Heart right ventricle (tissue), 16 donors: ENCODE measurements around the gene MFSD11. TPM values are rescaled to one million over a fixed set of nuclear protein-coding genes. Genes with fewer than 3 reads are reported as not detected.

Experiments used
- ATAC-seq, 8 donors: fragments of 200-7000 bp; cut with Tn5 transposase; one replicate each; pipeline ENCODE4 v1.9.1; 2020; ENCODE audit warnings: mild to moderate bottlenecking in 8 of 8, moderate library complexity in 8 of 8, moderate number of reproducible peaks in 1 of 8
- DNase-seq, 2 donors: peaks; one replicate each; pipeline ENCODE4 v3.0.0-alpha.2; 2020
- H3K27ac ChIP-seq, 10 donors: fragments of 200-600 bp; sonication (generic) in 2 of 10; one replicate each; pipeline versions ENCODE4 v1.5.0 to v1.8.0; 2020 to 2022; ENCODE audit warnings: mild to moderate bottlenecking in 3 of 10
- H3K27me3 ChIP-seq, 7 donors: fragments of 200-600 bp; one replicate each; pipeline ENCODE4 v1.8.0; 2021 to 2022; ENCODE audit warnings: mild to moderate bottlenecking in 2 of 7
- H3K36me3 ChIP-seq, 9 donors: fragments of 200-600 bp; sonication (generic) in 1 of 9; one replicate each; pipeline versions ENCODE4 v1.5.0 to v1.8.0; 2020 to 2022; ENCODE audit warnings: mild to moderate bottlenecking in 2 of 9
- H3K4me1 ChIP-seq, 9 donors: fragments of 200-600 bp; sonication (generic) in 1 of 9; one replicate each; pipeline versions ENCODE4 v1.5.0 to v1.8.0; 2020 to 2022; ENCODE audit warnings: mild to moderate bottlenecking in 4 of 9
- H3K4me3 ChIP-seq, 10 donors: fragments of 200-600 bp; sonication (generic) in 2 of 10; one replicate each; pipeline versions ENCODE4 v1.5.0 to v1.8.0; 2020 to 2022; ENCODE audit warnings: mild to moderate bottlenecking in 7 of 10, moderate library complexity in 2 of 10
- H3K9me3 ChIP-seq, 11 donors: fragments of 200-600 bp in 10 of 11; sonication (generic) in 2 of 11; one replicate each; pipeline versions ENCODE4 v1.5.0 to v1.8.0; 2013 to 2022; ENCODE audit warnings: mild to moderate bottlenecking in 2 of 11, control low read depth in 1 of 11, moderate library complexity in 1 of 11
- WGBS, 2 donors: extraction: QIAGEN DNeasy Blood & Tissue Kit; methylation state at CpG; one replicate each; pipeline ENCODE4 v1.1.7; 2013; ENCODE audit warnings: inconsistent platforms in 1 of 2; 5-methylcytosine and 5-hydroxymethylcytosine counted together
- intact Hi-C, 10 donors: fragments of 100-400 bp; cut with DNase I; formaldehyde crosslinking; loops; one replicate each; pipeline versions ENCODE4 v1.11.1 to v1.14.2; 2022
- polyA plus RNA-seq, 2 donors: library from polyadenylated mRNA; stranded (reverse); fragments of 200-250 nt; gene quantifications; one replicate each; pipeline ENCODE4 v1.2.3, GENCODE V29; 2013
- total RNA-seq, 10 donors: library from RNA; stranded (reverse); fragmentation: NEBNext Ultra II Directional in 3 of 10; extraction: Animal tissue kit (Norgen Biotek cat#: 25700) in 3 of 10; gene quantifications; one replicate each; pipeline versions ENCODE4 v1.2.1 to v1.2.4, GENCODE V29; 2021 to 2023
- TF ChIP-seq, protein P1 (sequence below), 9 donors: fragments of 200-600 bp; sonication (generic) in 2 of 9; IDR thresholded peaks; one replicate each; pipeline versions ENCODE4 v1.5.0 to v1.8.0; 2021 to 2022; ENCODE audit warnings: antibody characterized with exemption in 9 of 9, mild to moderate bottlenecking in 5 of 9, moderate library complexity in 1 of 9
- donor health status: Arrhythmogenic right ventricular cardiomyopathy.
- donor health status: ischemic (EF 13 %, LVEDD 7.1; RV severe dilation, severe dysfunction).
- donor health status: healthy with polysubstance abuse.
- donor health status: DM: no; HTN: yes; CAD: no.
- donor health status: DM: no; HTN: no; CAD: no.
- donor health status: ischemic (EF 25% LVEDD 6.9; RV normal size, moderate dysfunction).
- donor health status: ischemic (EF 25% LVEDD 5.7; RV mildly dilated, moderate dysfunction).
- donor health status: healthy.
- donor health status: DM: yes; HTN: yes; CAD: no.
- donor health status: Ischemic cardiomyopathy.
- donor health status: ischemic (EF 35%, LVEDD 5.7; RV mildly dilated, moderate dysfunction).
- donor health status: nonischemic (EF 11% LVEDD 7.7; RV severe dilation, severe dysfunction).
- donor health status: DM: yes; HTN: yes; CAD: no.
- donor health status: PGD.
- donor health status: ischemic (EF 29% LVEDD 5.4; RV normal size, mild dysfunction).
- donor health status: nonischemic (EF 23%, LVEDD 6.1; RV moderate dilation, normal function).

MFSD11 gene
- total and polyA plus RNA-seq, 12 donors = 9.2 to 34.4 (median 28.9) TPM

DNA sequence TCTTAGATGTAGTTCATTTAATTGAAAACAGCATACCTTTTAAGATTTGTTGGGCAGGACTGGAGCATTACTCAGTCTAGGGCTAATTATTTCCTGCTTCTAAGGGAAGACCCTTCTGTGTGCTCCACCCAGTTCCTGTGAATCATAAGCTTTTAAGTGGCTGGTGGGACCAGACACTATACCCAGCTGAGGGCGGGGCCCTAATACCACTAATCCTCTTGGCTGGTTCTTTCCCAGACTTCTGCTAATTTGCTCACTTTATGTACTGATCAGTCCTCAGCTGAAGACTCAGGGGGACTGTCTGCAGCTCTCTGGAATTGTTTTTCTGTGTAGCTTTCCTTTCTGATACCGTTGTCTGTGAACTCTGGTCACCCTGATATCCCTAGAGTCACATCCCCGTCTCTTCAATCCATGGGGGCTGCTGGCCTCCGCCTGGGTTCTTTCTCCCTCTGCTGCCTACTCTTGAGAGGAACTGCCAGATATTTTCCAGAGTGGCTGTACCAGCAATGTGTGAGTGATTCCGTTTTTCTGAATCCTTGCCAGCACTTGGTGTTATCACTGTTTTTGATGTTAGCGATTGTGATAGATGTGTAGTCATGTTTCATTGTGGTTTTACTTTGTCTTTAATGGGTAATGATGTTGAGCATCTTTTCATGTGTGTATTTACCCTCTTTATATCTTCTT lies 35.1 kb downstream of the MFSD11 start:
- Histone ChIP-seq H3K9me3 (no peaks in the 10 kb centered on the region), H3K27me3 (no peaks in the 10 kb centered on the region), H3K27ac (peak overlapping the region in 4 of 10 donors; percentile 24 to 81 (median 46)), H3K36me3 (peaks cover 0 to 100% (median 48%) of the 10 kb centered on the region in 9 donors), H3K4me1 (peaks cover 0 to 18% (median 6%) of the 10 kb centered on the region in 9 donors), H3K4me3 (peak overlapping the region in 1 of 10 donors; percentile 12)
- peak in 7 of 8 donors; percentile 31 to 91 (median 54) for ATAC-seq
- no peak for DNase-seq
- intact Hi-C loops = no loop called here
- TF ChIP-seq, protein P1, sequence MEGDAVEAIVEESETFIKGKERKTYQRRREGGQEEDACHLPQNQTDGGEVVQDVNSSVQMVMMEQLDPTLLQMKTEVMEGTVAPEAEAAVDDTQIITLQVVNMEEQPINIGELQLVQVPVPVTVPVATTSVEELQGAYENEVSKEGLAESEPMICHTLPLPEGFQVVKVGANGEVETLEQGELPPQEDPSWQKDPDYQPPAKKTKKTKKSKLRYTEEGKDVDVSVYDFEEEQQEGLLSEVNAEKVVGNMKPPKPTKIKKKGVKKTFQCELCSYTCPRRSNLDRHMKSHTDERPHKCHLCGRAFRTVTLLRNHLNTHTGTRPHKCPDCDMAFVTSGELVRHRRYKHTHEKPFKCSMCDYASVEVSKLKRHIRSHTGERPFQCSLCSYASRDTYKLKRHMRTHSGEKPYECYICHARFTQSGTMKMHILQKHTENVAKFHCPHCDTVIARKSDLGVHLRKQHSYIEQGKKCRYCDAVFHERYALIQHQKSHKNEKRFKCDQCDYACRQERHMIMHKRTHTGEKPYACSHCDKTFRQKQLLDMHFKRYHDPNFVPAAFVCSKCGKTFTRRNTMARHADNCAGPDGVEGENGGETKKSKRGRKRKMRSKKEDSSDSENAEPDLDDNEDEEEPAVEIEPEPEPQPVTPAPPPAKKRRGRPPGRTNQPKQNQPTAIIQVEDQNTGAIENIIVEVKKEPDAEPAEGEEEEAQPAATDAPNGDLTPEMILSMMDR (IDR thresholded peaks at IDR 0.05) = peak in 3 of 9 donors; percentile 10 to 17 (median 12)
- WGBS, 2 donors = 38 to 51% methylated on average over 6 of the region's 6 CpGs

GRCh38 chr17:76775021-76775600 lies 37.2 kb downstream of the MFSD11 start:
- peaks cover 0 to 100% (median 53%) of the 10 kb centered on the region in 9 donors for H3K36me3 ChIP-seq
- H3K27ac ChIP-seq = no peak overlapping the region
- DNase-seq (no peak), ATAC-seq (no peak)
- intact Hi-C loops = no loop called here
- no peaks in the 10 kb centered on the region for H3K9me3 ChIP-seq
- WGBS, 2 donors = 85 to 87% methylated on average over 10 of the region's 10 CpGs
- no peak overlapping the region for H3K4me3 ChIP-seq
- H3K4me1 ChIP-seq = peaks cover 0 to 18% (median 6%) of the 10 kb centered on the region in 9 donors
- TF ChIP-seq, protein P1 (IDR thresholded peaks at IDR 0.05) = no peak
- no peaks in the 10 kb centered on the region for H3K27me3 ChIP-seq

- intact Hi-C loops = no loop called here
- whole genome bisulfite sequencing, 2 donors = 81 to 84% methylated on average over 12 of the region's 12 CpGs
- H3K36me3 ChIP-seq = peaks cover 0 to 99% (median 40%) of the 10 kb centered on the region in 9 donors
- H3K4me3 ChIP-seq = no peak overlapping the region
- no peaks in the 10 kb centered on the region for H3K4me1 ChIP-seq
- ATAC-seq = peak in 2 of 8 donors; percentile 20 to 64
- TF ChIP-seq, protein P1 (IDR thresholded peaks at IDR 0.05) = no peak
- no peaks in the 10 kb centered on the region for H3K27me3 ChIP-seq
- no peak for DNase-seq
- H3K9me3 ChIP-seq = no peaks in the 10 kb centered on the region
- no peak overlapping the region for H3K27ac ChIP-seq
Observed at GRCh38 chr17:76781056-76781982, 43.4 kb downstream of the MFSD11 start.

- Histone ChIP-seq H3K4me1 (no peaks in the 10 kb centered on the region), H3K27ac (no peak overlapping the region), H3K9me3 (no peaks in the 10 kb centered on the region), H3K27me3 (no peaks in the 10 kb centered on the region), H3K4me3 (no peak overlapping the region), H3K36me3 (peaks cover 0 to 86% (median 28%) of the 10 kb centered on the region in 9 donors)
- DNase-seq (no peak), ATAC-seq (no peak)
- TF ChIP-seq, protein P1 (IDR thresholded peaks at IDR 0.05) = no peak
- WGBS, 2 donors = 78 to 81% methylated on average over 5 of the region's 5 CpGs
- intact Hi-C loops = no loop called here
Observed at GRCh38 chr17:76783146-76783545, 45.2 kb downstream of the MFSD11 start.
